Measurements from ENCODE around the gene SLBP.

The SLBP gene

DNA sequence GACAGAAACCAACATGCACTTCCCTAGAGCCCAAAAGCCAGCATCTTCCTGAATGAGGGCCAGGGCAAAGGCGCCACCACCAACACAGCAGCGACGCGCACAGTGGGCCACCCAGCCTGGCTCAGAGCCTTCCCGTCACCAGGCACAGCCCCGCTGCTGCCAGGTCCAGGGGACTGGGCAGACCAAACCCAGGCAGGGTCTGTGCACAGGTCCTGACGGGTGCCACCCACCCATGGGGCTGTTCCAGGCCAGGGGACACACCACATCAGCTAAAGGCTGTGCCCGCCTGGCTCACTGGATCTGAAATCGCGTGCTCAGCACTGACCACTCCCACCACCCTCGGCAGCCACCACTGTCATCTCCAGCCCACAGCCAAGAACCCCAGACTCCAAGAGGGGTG is 41.8 kb downstream of the SLBP start:
- DNase-seq, result no peak

DNA sequence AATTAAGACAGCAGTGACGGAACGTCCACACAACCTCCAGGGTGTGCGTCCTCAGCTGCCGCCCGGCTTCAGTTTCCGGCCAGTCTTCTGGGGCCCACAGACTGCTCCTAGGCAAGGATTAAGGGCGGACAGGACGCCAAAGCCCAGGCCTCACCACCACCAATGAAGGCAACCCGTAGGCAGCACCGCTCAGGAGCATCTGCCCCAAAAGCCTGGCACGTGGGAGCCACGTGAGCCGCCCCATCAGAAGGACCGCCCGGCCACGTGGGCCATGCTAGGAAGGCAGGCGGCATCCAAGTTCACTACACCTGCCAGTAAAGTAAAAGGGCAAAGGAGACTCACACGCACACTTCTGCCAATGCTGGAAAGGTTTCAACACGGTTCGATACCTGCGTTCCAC is 42.3 kb downstream of the SLBP start:
- no peak for DNase-seq

DNA sequence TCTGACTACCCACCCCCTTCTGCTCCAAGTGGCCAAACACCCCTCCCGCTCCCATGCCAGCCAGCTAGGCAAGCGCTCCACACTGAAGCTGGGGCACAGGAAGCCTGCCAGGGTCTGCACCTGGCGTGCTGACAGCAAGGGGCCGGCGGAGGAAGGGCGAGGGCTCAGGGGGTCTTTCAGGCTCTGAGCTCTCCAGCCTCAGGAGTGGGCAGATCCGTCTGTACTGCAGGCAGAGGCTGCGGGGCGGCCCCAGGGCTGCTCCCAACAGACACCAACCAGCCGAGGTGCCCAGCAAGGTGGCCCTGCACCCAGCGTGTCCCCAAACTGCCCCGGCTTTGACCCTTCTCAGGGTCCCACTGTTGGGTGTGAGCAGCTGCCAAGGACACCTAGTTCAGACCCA is 42.8 kb downstream of the SLBP start:
- no peak for DNase-seq

DNA sequence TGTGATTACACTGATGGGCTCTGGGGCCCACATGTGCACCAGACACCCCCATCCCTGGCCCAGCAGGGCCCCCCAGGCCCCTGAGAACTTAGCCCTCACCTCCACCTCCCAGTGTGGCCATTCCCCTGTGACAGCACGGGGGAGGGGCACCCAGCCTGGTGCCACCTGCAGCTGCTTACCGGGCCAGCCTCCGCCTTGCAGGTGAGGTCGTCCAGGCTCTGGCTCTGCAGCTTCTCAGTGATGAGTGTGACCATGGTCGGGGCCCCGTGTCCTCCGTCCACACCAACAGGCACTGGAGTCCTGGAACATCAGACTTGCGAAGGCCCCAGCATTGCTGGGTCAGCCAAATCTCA is 43.7 kb downstream of the SLBP start:
- DNase-seq, result no peak

DNA sequence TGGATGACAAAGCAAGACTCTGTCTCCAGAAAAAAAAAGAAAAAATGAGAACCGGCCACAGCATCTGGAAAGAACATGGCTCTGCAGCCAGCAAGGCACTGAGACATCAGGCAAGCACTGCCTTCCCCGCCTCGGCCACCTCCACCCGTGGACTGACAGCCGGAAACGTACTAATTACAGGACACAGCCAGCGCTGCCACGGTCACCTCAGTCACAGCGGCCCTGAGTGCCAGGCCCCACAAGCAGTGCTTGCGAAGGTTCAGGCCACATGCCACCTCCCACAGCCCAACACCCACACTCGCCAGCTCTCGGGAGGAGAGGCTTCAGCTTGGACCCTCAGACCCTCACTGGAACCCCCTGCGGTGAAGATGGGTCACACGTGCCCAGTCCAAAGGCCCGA is 44.8 kb downstream of the SLBP start:
- DNase-seq, result no peak

DNA sequence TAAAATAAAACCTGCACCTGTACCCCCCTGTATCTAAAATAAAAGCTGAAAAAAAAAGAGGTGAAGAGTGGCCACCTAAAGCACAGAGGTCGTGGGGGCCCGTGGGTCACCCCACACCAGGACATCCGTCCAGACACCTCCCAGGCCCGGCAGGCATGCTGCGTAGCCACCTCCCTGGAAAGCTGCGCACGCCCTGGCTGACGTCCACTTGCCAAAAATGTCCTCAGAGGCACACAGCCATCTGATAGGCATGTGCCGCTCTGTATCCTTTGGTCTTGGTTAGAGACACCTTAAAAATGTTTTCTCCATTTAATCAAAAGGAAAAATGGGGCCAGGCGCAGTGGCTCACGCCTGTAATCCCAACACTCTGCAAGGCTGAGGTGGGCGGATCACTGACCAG is 45.7 kb downstream of the SLBP start:
- no peak for DNase-seq

DNA sequence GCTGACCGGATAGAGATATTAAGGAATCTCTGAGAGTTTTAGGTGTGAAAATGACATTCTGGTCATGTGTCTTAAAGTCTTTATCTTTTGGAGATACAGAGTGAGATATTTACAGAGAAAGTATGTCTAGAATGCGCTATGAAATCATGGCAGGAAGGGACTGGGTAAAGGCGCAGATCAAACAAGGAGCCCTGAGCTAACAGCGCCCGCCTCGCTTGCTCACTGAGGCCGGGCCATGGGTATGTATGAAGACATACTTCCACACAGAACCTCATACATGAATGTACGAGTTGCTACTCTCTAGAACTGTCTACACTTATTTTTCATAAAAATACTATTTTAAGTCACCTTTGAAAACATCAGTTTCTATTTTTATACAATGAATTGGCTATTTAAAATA is 48.0 kb downstream of the SLBP start:
- DNase-seq, result no peak

DNA sequence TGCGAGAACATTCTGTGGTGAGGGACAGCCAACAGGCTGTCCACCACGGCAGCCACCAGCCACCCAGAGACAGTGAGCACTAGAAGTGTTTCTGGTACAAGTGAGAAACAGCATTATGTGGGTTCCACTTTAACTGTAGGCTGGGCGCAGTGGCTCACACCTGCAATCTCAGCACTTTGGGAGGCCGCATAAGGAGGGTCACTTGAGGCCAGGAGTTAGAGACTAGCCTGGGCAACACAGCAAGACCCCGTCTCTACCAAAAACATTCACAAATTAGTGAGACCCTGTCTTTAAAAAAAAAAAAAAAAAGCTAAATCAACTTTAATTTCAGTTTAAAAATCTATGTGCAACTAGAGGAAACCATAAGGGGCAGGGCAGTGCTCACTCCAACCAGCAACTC is 48.6 kb downstream of the SLBP start:
- DNase-seq, result no peak

DNA sequence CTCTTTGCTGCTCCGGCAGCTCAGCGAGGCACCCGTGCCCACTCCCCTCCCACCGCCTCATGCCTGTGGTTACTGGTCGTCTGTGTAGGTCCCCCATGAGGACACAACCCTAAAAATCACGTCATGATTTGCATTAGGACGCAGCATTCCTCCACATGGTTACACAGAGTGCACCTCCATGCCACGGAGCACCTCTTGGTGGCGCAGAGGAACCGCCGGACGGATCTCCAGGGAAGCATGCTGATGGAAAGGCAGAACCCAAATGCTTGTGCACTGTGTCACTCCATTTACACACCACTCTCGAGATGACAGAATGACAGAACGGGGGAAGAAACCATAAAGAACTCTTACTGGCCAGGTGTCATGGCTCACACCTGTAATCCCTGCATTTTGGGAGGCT is 50.4 kb downstream of the SLBP start:
- DNase-seq, result no peak

DNA sequence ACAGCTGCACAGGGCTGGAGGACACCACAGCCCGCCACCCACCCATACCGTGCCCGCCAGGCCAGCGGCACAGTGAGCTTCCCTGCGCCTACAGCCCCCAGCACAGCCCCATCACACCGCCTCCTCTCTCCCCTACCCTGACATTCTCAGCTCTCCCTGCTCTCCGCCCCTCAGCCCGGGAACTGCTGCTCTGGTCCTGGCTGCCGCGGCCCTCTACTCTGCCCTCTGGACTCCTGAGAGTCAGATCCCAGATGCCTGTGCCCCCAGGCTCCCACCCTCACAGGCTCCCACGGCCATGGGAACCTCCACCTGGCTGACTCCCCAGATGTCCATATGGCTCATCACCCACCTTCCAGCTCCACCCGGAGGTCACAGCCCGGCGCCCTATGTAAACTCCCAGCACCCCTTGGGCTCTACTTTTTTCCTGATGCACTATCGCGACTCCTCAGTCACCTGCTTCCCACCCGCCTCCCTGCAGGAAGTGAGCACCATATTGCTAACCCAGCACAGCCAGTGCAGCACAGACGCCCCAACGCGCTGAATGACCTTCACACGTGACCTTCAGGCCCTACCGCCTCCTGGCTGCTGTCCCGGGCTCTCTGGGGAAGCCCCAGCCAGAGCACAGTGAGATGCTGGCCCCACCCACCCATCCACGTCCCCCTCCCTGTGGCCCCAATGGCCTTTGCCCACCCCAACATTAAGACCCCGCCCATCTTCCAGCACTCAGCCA is 51.0 kb downstream of the SLBP start:
- DNase-seq, result no peak

DNA sequence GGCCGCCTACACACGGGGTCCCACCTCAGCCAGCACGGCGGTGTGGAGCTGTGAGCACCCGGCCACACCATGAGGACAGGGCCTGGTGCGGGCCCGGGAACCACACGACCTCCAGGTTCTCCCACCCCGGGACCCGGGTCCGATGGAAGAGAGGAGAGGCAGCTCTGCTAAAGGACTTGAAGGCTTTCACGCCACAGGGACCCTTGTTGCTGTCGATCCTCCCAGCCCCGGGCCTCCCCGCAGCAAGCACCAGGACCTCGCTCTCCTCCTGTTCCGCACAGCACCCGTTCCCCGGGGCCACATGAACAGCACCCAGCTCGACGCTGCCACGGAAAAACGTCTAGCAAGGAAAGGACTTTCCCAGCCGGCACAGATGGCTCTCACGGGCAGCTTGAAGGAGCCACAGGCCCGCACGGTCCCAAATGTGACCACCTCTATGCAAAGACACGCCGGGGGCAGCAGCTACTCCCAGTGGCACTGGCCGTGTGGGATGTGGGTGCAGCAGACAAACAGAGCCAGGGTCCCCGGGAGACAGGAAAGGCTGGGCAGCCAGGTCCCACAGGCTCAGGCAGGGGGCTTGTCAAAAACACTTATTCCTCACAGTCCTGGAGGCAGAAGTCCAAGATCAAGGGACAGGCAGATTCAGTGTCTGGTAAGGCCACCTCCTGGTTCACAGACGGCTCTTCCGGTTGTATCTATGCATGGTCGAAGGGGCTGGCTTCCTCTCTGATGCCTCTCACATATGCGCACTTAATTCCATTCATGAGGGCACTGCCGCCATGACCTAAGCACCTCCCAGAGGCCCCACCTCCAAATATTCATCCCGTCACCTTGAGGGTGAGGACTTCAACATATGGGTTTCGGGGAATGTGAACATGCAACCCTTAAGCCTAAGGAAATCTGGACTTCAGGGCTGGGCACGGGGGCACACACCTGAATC is 52.7 kb downstream of the SLBP start:
- no peak for DNase-seq

DNA sequence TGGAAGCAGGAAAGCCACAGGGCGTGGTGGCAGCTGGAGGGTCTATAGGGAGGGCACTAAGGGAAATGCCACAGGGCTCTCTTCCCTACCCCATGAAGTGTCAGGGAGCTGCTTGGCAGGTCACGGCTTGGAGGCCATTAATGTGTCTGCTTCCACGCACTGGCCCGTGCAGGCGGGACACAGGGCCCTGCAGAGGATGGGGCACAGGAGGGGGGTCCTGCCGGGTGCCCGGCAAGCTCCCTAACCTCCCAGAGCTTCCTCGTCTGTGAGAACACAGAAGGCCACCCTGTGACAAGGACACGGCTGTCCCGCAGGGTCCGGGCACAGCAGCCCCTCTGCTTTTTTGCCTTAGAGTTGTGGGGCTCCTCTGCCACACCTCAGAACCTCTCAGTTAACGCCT is 53.5 kb downstream of the SLBP start:
- DNase-seq, result no peak

DNA sequence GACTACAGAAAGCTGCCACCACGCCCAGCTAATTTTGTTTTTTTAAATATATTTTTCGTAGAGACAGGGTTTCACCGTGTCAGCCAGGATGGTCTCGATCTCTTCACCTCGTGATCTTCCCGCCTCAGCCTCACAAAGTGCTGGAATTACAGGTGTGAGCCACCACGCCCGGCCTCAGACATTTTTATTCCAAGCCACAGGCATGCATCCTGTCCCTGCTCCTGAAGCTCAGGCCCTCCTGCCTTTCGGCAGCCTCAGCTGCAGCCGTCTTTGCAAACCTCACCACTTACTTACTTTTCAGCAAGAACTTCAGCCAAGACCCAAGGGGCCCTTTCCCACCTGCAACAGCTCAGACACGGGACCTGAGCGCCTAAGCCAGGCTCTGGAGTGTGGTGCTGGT is 54.0 kb downstream of the SLBP start:
- DNase-seq, result no peak

DNA sequence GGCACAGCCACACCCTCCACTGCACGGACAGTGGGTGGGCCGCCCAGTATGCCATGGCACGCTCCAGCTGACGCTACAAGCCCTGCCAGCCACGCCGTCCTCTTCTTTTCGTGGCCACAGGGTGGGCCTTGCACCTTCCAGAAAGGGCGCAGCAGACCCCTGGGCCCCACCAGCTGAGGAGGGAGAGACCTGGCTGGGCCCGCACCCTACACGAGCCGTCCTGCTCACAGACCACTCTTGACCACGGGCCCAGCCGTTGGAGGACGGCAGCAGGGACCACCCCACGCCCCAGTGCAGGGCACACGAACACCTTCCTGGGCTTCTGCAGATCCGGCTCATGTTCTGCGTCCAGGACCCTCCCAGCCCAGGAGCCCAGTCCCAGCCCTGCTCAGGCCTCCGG is 55.1 kb downstream of the SLBP start:
- no peak for DNase-seq

DNA sequence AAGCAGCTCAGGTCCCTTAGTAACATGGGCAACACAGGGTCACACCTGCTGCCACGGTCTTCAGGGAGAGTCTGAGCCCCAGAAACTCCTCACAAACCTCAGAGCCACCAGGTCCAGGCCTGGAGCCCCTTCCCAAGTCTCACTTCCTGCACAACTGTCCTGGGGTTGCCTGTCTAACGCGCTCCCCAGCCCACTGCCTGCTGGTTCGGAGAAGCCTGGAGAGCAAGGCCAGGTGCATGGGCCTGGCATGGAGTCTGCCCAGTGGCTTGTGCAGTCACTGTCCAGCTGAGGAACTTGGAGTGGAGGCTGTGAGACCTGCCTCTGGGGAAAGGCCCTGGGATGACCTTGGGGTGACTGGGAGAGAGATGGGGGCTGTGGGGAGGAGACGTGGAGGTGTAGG is 56.0 kb downstream of the SLBP start:
- DNase-seq, result no peak

DNA sequence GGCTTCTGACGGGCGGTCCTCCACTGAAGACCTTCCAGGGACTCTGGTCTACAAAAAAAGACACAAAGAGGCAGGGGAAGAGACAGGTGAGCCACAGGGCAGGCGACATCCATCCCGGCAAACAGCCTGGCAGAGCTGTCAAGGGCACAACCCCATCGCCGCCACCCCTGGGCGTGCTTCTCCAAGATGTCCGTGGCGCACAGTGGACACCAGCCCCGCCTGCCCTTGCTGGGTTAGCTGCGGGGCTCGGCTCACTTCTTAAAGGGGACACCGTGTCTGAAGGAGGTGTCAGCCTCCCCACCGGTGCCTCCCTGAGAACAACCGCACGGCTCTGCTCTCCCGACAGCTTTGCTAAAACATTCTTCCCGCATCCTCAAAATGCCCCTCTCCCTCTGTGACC is 56.4 kb downstream of the SLBP start:
- DNase-seq, result no peak

DNA sequence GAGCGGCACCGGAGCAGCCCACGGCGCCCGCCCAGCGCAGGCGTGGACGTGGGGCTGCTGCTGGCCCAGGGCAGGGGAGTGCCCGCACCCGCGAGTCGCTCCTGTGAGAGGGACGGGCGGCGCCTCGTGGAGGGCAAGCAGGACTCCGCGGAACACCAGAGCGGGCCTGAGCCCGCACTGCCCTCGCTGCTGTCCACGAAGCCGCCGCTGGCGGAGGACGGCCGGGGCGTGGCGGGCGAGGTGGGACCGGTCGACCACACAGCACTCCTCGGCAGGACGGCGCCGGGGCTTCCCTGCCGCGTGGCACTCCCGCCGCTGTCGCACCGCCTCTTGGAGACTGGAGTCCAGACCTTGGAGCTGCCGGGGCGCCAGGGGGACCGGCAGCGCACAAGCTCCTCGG is 57.0 kb downstream of the SLBP start:
- no peak for DNase-seq

DNA sequence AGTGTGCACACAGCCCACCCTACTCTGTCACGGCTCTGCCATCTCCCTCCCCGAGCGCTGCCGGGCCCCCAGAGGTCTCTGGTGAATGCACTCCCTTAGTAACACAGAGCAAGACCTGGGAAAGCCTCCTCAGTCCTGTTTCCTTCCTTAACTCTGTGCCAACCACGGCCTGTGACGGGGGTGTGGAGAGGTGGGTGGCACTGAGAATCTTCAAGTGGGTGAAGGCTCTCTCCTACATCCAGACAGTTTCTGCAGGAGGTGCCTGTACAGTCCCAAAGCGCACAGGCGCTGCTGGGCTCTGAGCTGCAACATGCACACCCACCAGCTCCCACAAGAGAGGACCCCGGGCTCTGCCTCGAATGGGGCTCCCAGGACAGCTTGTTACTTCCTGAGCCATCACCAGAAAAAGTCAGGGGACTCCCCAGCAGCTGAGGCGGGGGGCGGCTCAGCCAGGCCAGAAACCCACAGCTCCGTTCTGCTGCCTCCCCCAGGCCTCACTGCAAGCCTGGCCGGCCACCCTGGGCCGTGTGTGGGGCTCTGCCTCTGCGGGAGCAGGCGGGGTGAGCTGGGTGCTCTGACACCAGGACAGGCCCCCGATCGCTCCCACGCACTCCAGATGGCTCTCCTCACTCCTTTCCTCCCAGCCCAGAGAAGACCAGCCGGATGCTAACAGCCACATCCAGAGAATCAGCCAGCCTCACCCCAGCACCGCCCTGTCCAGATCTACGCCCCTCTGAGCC is 57.7 kb downstream of the SLBP start:
- no peak for DNase-seq

DNA sequence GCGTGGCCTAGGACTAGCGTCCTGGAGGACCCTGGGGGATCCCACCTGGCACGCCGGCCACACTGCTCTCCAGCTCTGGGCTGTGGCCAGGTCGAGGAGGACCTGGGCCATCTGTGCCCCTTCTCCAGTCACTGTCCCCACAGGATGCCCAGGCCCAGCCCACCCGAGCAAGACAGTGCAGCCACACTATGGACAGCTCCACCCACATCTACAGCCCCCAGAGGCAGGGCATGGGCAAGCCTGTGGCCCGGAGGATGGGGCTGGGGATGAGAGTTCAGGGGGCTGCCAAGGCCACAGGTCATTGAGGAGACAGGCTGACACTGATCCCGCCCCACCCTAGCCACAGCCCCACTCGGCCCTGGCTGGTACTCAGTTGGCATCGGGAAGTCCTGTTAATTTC is 58.3 kb downstream of the SLBP start:
- no peak for DNase-seq

DNA sequence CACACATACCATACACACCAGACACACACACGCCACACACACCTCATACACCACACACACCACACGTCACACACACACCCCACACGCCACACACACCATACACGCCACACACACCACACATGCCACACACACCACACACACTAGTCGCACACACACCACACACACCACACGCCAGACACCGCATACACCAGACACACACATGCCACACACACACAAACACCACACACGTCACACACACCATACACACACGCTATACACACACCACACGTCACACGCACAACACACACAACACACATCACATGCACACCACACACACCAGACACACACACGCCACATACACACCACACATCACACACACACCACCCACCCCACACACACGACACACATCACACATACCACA is 60.0 kb downstream of the SLBP start:
- no peak for DNase-seq

DNA sequence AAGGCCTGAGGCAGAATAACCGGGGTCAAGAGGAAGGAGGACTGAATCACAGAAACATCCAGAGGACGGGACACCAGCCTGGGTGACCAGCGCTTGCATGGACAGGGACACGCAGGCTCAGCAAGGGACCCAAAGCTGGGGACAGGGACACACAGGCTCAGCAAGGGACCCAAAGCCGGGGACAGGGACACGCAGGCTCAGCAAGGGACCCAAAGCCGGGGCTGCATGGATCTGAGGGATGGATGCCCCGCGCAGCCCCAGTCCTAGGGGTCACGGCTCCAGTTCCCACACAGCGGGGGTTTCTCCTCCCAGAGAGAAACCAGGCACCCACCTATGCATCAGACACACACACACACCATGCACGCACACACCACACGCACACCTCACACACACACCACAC is 60.5 kb downstream of the SLBP start:
- DNase-seq, result no peak

DNA sequence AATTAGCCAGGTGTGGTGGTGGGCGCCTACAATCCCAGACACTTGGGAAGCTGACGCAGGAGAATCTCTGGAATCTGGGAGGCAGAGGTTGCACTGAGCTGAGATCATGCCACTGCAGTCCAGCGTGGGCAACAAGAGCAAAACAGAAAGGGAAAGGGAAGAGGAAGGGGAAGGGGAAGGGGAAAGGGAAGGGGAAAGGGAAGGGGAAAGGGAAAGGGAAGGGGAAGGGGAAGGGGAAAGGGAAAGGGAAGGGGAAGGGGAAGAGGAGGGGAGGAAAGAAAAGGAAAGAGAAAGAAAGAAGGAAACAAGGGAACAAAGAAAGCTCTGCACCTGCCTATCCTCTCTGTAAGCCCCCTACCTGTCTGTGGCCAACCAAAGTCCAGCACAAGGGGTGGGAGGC is 63.2 kb downstream of the SLBP start:
- DNase-seq, result no peak

DNA sequence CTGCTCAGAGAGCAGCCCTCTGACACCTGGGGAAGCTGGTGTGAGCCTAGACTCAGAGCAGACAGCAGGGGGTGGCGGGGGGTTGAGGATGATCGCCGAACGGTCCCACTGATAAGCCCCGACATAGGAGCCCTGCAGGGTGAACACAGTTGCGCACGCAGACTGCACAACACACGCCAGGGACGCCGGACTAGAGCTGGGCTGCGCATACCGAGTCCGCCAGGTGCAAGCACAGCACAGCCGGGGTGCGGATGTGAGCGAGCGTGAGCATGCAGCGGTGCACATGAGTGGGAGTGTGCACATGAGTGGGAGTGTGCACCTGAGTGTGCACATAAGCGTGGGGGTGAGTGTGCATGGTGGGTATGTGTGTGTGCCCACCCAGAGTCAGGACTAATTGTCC is 64.7 kb downstream of the SLBP start:
- DNase-seq, result no peak

DNA sequence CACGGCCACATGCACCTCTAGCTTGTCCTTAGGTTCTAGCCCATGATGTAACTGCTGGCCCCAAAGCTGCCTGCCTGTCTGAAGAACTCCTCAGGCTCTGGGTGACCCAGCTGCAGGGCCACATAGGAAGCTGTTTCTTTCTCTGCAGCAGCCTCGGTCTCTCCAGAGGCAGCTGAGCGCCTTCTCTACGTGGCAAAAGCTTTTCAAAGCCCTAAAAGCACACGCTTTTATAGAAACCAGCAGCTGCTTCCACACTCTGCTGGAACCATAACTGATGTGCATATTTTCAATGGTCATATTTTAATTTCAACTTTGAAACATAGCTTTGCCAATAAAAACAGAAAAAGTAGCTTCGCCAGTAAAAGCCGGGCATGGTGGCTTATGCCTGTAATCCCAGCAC is 65.4 kb downstream of the SLBP start:
- DNase-seq, result no peak

Data from stimulated activated CD4-positive, alpha-beta T cell treated with anti-CD3 and anti-CD28 coated beads, Interleukin-1b, Interleukin-23, amount 100 ng/mL, for 48 hours (primary cell).